ENCODE data around the gene ERC2.

GRCh38 chr3:55937301-55937700 lies 531.0 kb downstream of the ERC2 start:
- TF ChIP-seq RARB (CRISPR knock-in tag; IDR thresholded peaks at IDR 0.05) (no peak), GLIS3 (CRISPR knock-in tag; IDR thresholded peaks at IDR 0.05) (no peak), BACH2 (CRISPR knock-in tag; IDR thresholded peaks at IDR 0.05; ENCODE audit: borderline replicate concordance) (no peak), CSDC2 (CRISPR knock-in tag; IDR thresholded peaks at IDR 0.05) (no peak), ZFP30 (CRISPR knock-in tag; IDR thresholded peaks at IDR 0.05) (no peak), ISL1 (CRISPR knock-in tag; IDR thresholded peaks at IDR 0.05) (no peak), CREB5 (CRISPR knock-in tag; IDR thresholded peaks at IDR 0.05; ENCODE audit: low read depth) (no peak), TOX (CRISPR knock-in tag; IDR thresholded peaks at IDR 0.05; ENCODE audit: borderline replicate concordance) (no peak), PATZ1 (CRISPR knock-in tag; IDR thresholded peaks at IDR 0.05; ENCODE audit: borderline replicate concordance) (no peak), CSRNP3 (CRISPR knock-in tag; IDR thresholded peaks at IDR 0.05) (no peak), POU6F1 (CRISPR knock-in tag; IDR thresholded peaks at IDR 0.05; ENCODE audit: borderline replicate concordance, low read depth) (no peak), ZFP3 (CRISPR knock-in tag; IDR thresholded peaks at IDR 0.05) (no peak)

Data from SK-N-SH treated with all-trans-retinoic acid at 6 μM for 48 hours (cell line).